Epithelial cell of proximal tubule (primary cell): ENCODE results near the gene NRP1. TPM values are rescaled to one million over a fixed set of nuclear protein-coding genes. Genes with fewer than 3 reads are reported as not detected.

Experiments
- DNase-seq: peaks from one replicate; pipeline ENCODE4 v3.0.0-alpha.2; 2011; ENCODE audit warnings: low read depth
- H3K4me3 ChIP-seq: 2 replicates; pipeline ENCODE4 v1.5.1; 2011; ENCODE audit warnings: low read depth, mild to moderate bottlenecking, low read length
- CTCF ChIP-seq: conservative IDR thresholded peaks from 2 replicates; pipeline ENCODE4 v1.5.1; 2012; ENCODE audit warnings: low read depth, mild to moderate bottlenecking, low read length
- total RNA-seq: library from RNA; depleted of rRNA; stranded (reverse); fragments of >200 nt; gene quantifications from 2 replicates; pipeline ENCODE4 v1.2.3, GENCODE V29; 2015

The NRP1 gene
- total RNA-seq, 1 donor from 2014 or later: 62.7 TPM

GRCh38 chr10:33240931-33241330 lies 93.5 kb downstream of the NRP1 start:
- no peak for DNase-seq
- H3K4me3 ChIP-seq: no peak overlapping the region
- no peak for TF ChIP-seq CTCF

- H3K4me3 ChIP-seq: no peak overlapping the region
- no peak for DNase-seq
- TF ChIP-seq CTCF: no peak
Measured at GRCh38 chr10:33240258-33240657, 94.2 kb downstream of the NRP1 start.

GRCh38 chr10:33239257-33239656 lies 95.2 kb downstream of the NRP1 start:
- no peak for TF ChIP-seq CTCF
- no peak overlapping the region for H3K4me3 ChIP-seq
- DNase-seq: no peak

GRCh38 chr10:33238643-33239042 lies 95.8 kb downstream of the NRP1 start:
- peak; percentile 74 for DNase-seq
- no peak for TF ChIP-seq CTCF
- H3K4me3 ChIP-seq: no peak overlapping the region

- no peak for TF ChIP-seq CTCF
- H3K4me3 ChIP-seq: no peak overlapping the region
- DNase-seq: peak; percentile 96
Measured at GRCh38 chr10:33237736-33238624, 96.5 kb downstream of the NRP1 start.

GRCh38 chr10:33236916-33237315 lies 97.6 kb downstream of the NRP1 start:
- DNase-seq: no peak
- TF ChIP-seq CTCF: no peak

GRCh38 chr10:33235951-33236350 lies 98.5 kb downstream of the NRP1 start:
- no peak for DNase-seq
- no peak overlapping the region for H3K4me3 ChIP-seq
- no peak for TF ChIP-seq CTCF

More at GRCh38 chr10:33236916-33237315, 97.6 kb downstream of the NRP1 start:
- H3K4me3 ChIP-seq: no peak overlapping the region
